HEK293T (cell line): Measurements from ENCODE around the gene FBXO9.

Experiments used
- BHLHE40 ChIP-seq: fragments of 450-650 bp; IDR thresholded peaks from 2 replicates; pipeline ENCODE4 v1.6.1; 2016; ENCODE audit warnings: mild to moderate bottlenecking, moderate library complexity, borderline replicate concordance
- CTBP1 ChIP-seq: fragments of 450-650 bp; IDR thresholded peaks from 2 replicates; pipeline ENCODE4 v1.6.1; 2016; ENCODE audit warnings: borderline replicate concordance
- ELF4 ChIP-seq: fragments of 450-650 bp; IDR thresholded peaks from 2 replicates; pipeline ENCODE4 v1.6.1; 2017; ENCODE audit warnings: antibody characterized with exemption
- FOXA1 ChIP-seq: fragments of 450-650 bp; IDR thresholded peaks from 2 replicates; pipeline ENCODE4 v1.6.1; 2016; ENCODE audit warnings: mild to moderate bottlenecking
- FOXK2 ChIP-seq: fragments of 450-650 bp; IDR thresholded peaks from 2 replicates; pipeline ENCODE4 v1.6.1; 2016; ENCODE audit warnings: mild to moderate bottlenecking
- HDGF ChIP-seq: fragments of 450-650 bp; IDR thresholded peaks from 2 replicates; pipeline ENCODE4 v1.6.1; 2017; ENCODE audit warnings: antibody characterized with exemption, borderline replicate concordance
- NFRKB ChIP-seq: fragments of 450-650 bp; IDR thresholded peaks from 2 replicates; pipeline ENCODE4 v1.6.1; 2016; ENCODE audit warnings: mild to moderate bottlenecking, moderate library complexity
- PKNOX1 ChIP-seq: fragments of 450-650 bp; IDR thresholded peaks from 2 replicates; pipeline ENCODE4 v1.6.1; 2016
- SP1 ChIP-seq: fragments of 450-650 bp; IDR thresholded peaks from 2 replicates; pipeline ENCODE4 v1.6.1; 2017
- SUZ12 ChIP-seq: fragments of 450-650 bp; IDR thresholded peaks from 2 replicates; pipeline ENCODE4 v1.6.1; 2016; ENCODE audit warnings: mild to moderate bottlenecking
- ZNF384 ChIP-seq: fragments of 450-650 bp; IDR thresholded peaks from 2 replicates; pipeline ENCODE4 v1.6.1; 2016

- TF ChIP-seq SP1 (no peak), FOXK2 (no peak), BHLHE40 (no peak), FOXA1 (no peak), ELF4 (no peak), CTBP1 (no peak), NFRKB (no peak), SUZ12 (no peak), HDGF (no peak), ZNF384 (no peak), PKNOX1 (no peak)
These were observed 46.7 kb downstream of the FBXO9 start for GRCh38 chr6:53111865-53112264.
